Measurements from ENCODE around the gene KDR. TPM values are rescaled to one million over a fixed set of nuclear protein-coding genes. Genes with fewer than 3 reads are reported as not detected.

KDR gene
- total RNA-seq, 4 donors from 2014 or later: 4.3 to 13.9 (median 8.7) TPM

- TF ChIP-seq CTCF (IDR thresholded peaks at IDR 0.05) (no peak), POLR2A (IDR thresholded peaks at IDR 0.05) (no peak)
- WGBS, 2 donors: 63 to 82% methylated on average over 1 of the region's 1 CpG
- no peak for DNase-seq (ENCODE audit: low spot score in 2 of 2)
- intact Hi-C loops (cut with DNase I; ENCODE audit: low total_unique reads): no loop called here
- H3K4me3 ChIP-seq (ENCODE audit: low read depth, poor library complexity, severe bottlenecking): no peak overlapping the region
Observed at GRCh38 chr4:55111601-55112000, 13.8 kb downstream of the KDR start.

GRCh38 chr4:55110131-55110530, 15.3 kb downstream of the KDR start:
- no peak overlapping the region for H3K4me3 ChIP-seq (ENCODE audit: low read depth, poor library complexity, severe bottlenecking)
- 59 to 72% methylated on average over 8 of the region's 8 CpGs for WGBS, 2 donors
- no peak for DNase-seq (ENCODE audit: low spot score in 2 of 2)
- intact Hi-C loops (cut with DNase I; ENCODE audit: low total_unique reads): no loop called here
- TF ChIP-seq CTCF (IDR thresholded peaks at IDR 0.05) (no peak), POLR2A (IDR thresholded peaks at IDR 0.05) (no peak)

GRCh38 chr4:55107054-55107453, 18.3 kb downstream of the KDR start:
- intact Hi-C loops (cut with DNase I; ENCODE audit: low total_unique reads): no loop called here
- TF ChIP-seq CTCF (IDR thresholded peaks at IDR 0.05) (no peak), POLR2A (IDR thresholded peaks at IDR 0.05) (no peak)
- H3K4me3 ChIP-seq (ENCODE audit: low read depth, poor library complexity, severe bottlenecking): no peak overlapping the region
- DNase-seq (ENCODE audit: low spot score in 2 of 2): no peak
- 87 to 88% methylated on average over 3 of the region's 3 CpGs for WGBS, 2 donors

GRCh38 chr4:55103224-55103623, 22.2 kb downstream of the KDR start:
- intact Hi-C loops (cut with DNase I; ENCODE audit: low total_unique reads): no loop called here
- no peak for DNase-seq (ENCODE audit: low spot score in 2 of 2)
- TF ChIP-seq POLR2A (IDR thresholded peaks at IDR 0.05) (no peak), CTCF (IDR thresholded peaks at IDR 0.05) (no peak)
- 81 to 87% methylated on average over 3 of the region's 3 CpGs for WGBS, 2 donors
- H3K4me3 ChIP-seq (ENCODE audit: low read depth, poor library complexity, severe bottlenecking): no peak overlapping the region

- no peak overlapping the region for H3K4me3 ChIP-seq (ENCODE audit: low read depth, poor library complexity, severe bottlenecking)
- TF ChIP-seq CTCF (IDR thresholded peaks at IDR 0.05) (no peak), POLR2A (IDR thresholded peaks at IDR 0.05) (no peak)
- intact Hi-C loops (cut with DNase I; ENCODE audit: low total_unique reads): no loop called here
- 92 to 94% methylated on average over 4 of the region's 4 CpGs for WGBS, 2 donors
- no peak for DNase-seq (ENCODE audit: low spot score in 2 of 2)
Observed at GRCh38 chr4:55099816-55100215, 25.6 kb downstream of the KDR start.

- TF ChIP-seq CTCF (IDR thresholded peaks at IDR 0.05) (no peak), POLR2A (IDR thresholded peaks at IDR 0.05) (no peak)
- no peak overlapping the region for H3K4me3 ChIP-seq (ENCODE audit: low read depth, poor library complexity, severe bottlenecking)
- intact Hi-C loops (cut with DNase I; ENCODE audit: low total_unique reads): no loop called here
- 87 to 89% methylated on average over 10 of the region's 10 CpGs for WGBS, 2 donors
- DNase-seq (ENCODE audit: low spot score in 2 of 2): no peak
Observed at GRCh38 chr4:55098456-55099204, 26.8 kb downstream of the KDR start.
